GM12873 (cell line): ENCODE measurements around the gene MFSD2A.

Experiments
- CTCF ChIP-seq: IDR thresholded peaks from 2 replicates; pipeline ENCODE4 v1.5.1; 2012; ENCODE audit warnings: low read depth, mild to moderate bottlenecking, moderate library complexity, low read length, control low read depth; ENCODE audit not compliant: insufficient read depth; ENCODE audit errors: missing control alignments

MFSD2A gene

GRCh38 chr1:39976732-39977131 is 21.8 kb downstream of the MFSD2A start:
- TF ChIP-seq CTCF = no peak

DNA sequence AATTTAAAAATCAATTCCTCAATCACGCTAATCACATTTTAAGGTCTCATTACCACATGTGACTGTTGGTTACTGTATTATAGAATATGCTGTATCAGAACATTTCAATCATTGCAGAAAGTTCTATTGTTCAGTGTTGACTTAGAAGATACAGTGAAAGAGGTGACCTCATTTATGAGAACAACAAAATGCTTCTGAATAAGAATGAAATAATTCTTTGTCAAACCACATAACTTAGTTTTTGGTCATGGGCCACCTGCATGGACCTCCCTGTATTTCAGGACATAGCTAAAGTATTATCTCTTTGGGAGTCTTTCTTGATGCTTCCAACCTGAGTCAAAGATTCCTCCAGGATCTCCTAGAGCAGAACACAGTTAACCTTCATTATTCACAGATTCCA is 22.3 kb downstream of the MFSD2A start:
- TF ChIP-seq CTCF = no peak

DNA sequence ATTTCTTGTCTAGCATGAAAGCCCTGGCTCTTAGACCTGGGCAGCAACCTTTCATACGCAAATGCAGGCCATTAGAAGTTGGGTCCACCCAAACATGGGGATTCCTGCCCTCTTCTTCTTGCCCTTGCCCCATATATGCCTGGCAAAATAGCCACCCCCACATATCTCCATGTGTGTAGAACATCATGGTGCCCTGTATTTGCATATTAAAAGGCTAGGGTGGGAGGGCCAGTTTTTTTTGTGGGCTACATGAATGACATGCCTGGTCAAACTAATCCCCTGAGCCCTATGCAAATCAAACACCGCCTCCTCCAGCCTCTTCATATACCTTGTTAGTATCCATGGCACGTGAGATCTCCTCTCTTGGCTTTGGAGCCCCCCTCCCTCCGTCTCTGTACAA is 24.7 kb downstream of the MFSD2A start:
- TF ChIP-seq CTCF = no peak

DNA sequence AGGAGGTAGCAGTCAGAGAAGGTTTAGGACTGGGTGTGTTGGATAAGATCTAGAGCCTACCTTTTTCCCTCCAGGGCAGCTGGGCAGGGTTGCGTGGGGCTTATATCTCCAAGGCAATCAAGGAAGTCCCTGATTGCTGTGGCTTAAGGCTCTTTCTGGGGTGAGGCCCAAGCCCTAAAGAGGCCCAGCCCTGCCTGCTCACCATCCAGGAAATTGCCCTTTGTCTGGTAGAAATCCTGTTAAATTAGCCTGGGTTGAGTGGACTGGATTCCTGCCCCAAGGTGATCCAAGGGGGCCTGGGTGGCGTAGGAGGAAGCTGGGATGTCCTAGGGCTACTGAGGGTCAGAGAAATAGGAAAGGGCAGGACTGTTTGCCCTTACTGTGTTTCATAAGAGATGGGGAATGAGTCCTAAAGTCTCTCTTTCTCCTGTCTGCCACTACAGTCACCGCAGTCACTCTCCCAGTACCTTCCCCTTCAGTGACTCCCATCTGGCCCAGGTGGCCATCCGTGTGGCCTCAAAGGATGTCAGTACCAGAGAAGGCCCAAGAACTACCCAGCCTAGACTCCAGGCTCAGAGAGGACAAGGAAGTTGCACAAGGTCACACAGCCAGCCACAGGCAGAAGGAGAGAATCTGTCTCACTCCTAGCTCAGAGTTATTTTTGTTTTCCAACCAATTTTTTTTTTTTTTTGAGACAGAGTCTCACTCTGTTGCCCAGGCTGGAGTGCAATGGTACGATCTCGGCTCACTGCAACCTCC is 25.8 kb downstream of the MFSD2A start:
- no peak for TF ChIP-seq CTCF

DNA sequence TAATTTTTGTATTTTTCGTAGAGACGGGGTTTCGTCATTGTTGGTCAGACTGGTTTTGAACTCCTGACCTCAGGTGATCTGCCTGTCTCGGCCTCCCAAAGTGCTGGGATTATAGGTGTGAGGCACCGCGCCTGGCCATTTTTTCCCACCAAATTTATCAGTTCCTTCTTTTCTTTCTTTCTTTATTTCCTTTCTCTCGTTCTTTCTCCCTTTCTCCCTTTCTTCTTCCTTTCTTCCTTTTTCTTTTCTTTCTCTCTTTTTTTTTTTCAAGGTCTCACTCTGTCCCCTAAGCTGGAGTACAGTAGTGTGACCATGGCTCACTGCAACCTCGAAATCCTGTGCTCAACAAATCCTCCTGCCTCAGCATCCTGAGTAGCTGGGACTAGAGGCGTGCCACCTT is 26.4 kb downstream of the MFSD2A start:
- no peak for TF ChIP-seq CTCF

DNA sequence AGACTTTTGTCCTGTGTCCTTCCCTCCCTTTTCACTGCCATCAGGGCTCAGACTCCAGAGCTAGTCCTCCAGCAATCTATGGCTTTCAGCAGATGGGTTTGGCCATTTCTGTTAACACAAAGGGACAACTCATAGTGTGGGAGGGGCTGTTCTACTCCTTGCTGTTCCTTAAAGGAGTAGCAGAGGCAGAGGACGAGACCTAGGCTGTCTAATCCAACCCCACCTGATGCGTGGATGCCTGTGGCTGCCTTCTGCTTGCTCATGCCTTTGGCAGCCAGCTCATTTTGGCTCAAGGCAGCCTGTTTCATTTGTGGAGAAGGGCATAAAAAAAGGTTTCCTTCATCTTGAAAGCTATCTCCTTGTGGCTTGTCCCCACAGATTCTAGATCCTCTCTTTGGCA is 27.0 kb downstream of the MFSD2A start:
- no peak for TF ChIP-seq CTCF

DNA sequence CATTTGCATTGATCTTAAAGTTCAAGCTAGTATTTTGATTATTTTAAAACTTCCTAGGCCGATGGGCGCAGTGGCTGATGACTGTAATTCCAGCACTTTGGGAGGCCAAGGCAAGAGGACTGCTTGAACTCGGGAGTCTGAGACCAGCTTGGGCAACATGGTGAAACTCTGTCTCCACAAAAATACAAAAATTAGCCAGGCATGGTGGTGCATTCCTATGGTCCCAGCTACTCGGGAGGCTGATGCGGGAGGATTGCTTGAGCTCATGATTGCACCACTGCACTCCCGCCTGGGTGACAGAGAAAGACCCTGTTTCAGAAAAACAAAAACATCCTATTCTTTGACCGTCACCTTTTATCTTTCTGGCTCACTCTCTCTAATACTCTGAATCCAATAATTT is 30.0 kb downstream of the MFSD2A start:
- TF ChIP-seq CTCF = no peak
